ENCODE measurements around the gene ZBTB47. TPM values are rescaled to one million over a fixed set of nuclear protein-coding genes. Genes with fewer than 3 reads are reported as not detected.

ZBTB47 gene
- total and polyA plus RNA-seq, 10 of the 15 experiments (the other 5 are each of a cell fraction or from before 2014, with no cell fraction given), result 0.04 to 3.4 (median 1.0) TPM; not detected in 1

DNA sequence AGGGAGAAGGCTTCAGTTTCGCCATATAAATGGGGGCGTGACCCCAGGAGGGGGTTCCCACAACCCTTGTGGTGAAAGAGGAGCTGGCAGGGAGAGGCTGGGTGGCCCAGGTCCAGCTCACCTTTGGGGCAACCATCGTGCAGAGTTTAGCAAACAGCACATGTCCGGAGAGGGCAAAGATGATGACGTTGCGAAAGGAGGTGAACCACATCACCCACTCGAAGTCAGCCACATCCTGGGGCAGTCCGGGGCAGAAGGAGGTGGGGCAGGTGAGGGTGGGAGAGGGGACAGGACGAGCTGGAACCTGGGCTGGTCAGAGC is 45.4 kb downstream of the ZBTB47 start:
- RAD21 ChIA-PET (ENCODE audit: unreplicated experiment), result no interaction called here
- TF ChIP-seq POLR2AphosphoS2 (IDR thresholded peaks at IDR 0.05; ENCODE audit: low read depth, low read length), result no peak
- TF ChIP-seq, protein P1, sequence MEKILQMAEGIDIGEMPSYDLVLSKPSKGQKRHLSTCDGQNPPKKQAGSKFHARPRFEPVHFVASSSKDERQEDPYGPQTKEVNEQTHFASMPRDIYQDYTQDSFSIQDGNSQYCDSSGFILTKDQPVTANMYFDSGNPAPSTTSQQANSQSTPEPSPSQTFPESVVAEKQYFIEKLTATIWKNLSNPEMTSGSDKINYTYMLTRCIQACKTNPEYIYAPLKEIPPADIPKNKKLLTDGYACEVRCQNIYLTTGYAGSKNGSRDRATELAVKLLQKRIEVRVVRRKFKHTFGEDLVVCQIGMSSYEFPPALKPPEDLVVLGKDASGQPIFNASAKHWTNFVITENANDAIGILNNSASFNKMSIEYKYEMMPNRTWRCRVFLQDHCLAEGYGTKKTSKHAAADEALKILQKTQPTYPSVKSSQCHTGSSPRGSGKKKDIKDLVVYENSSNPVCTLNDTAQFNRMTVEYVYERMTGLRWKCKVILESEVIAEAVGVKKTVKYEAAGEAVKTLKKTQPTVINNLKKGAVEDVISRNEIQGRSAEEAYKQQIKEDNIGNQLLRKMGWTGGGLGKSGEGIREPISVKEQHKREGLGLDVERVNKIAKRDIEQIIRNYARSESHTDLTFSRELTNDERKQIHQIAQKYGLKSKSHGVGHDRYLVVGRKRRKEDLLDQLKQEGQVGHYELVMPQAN (conservative IDR thresholded peaks at IDR 0.05), result no peak
- no peak for TF ChIP-seq IRF4 (IDR thresholded peaks at IDR 0.05; ENCODE audit: low read depth, low read length)
- no peak for TF ChIP-seq HDAC2 (IDR thresholded peaks at IDR 0.05)
- no peak overlapping the region for H3K9ac ChIP-seq (ENCODE audit: control insufficient read depth, insufficient read depth, low read length)
- in situ Hi-C loops (cut with MboI) (no loop called here), intact Hi-C loops (cut with micrococcal nuclease; ENCODE audit: unreplicated experiment) (no loop called here)
- H2AFZ ChIP-seq (ENCODE audit: control insufficient read depth, low read depth, low read length), result no peak overlapping the region
- FAIRE-seq, result no peak
- no peaks in the 10 kb centered on the region for H3K4me1 ChIP-seq (ENCODE audit: control insufficient read depth, insufficient read depth, low read length)
- no peak overlapping the region for H3K27ac ChIP-seq (ENCODE audit: control insufficient read depth, insufficient read depth)
- peak; percentile 52 for ATAC-seq
- DNase-seq (ENCODE audit: low read depth, low spot score), result no peak
- no peaks in the 10 kb centered on the region for H3K79me2 ChIP-seq (ENCODE audit: control insufficient read depth, insufficient read depth, low read length)
- CTCF ChIA-PET, result no interaction called here
- no peaks in the 10 kb centered on the region for H3K27me3 ChIP-seq (replicated peaks in 1 of 2; ENCODE audit: control insufficient read depth in 2 of 2, insufficient read depth in 2 of 2, low read length in 1 of 2)
- H3K36me3 ChIP-seq (ENCODE audit: control insufficient read depth in 2 of 2, insufficient read depth in 2 of 2, low read length in 1 of 2), result no peaks in the 10 kb centered on the region
- SMC1A ChIA-PET (ENCODE audit: uncharacterized antibody, unreplicated experiment), result no interaction called here
- H3K9me3 ChIP-seq (replicated peaks; ENCODE audit: control insufficient read depth, insufficient read depth, low read length), result no peaks in the 10 kb centered on the region
- H3K4me3 ChIP-seq, result no peak overlapping the region
- whole genome bisulfite sequencing (ENCODE audit: insufficient coverage, insufficient replicate concordance, low lambda C conversion rate, missing lambda C conversion rate), result 14% methylated on average over 9 of the region's 9 CpGs
- no TSS peak for BruUV-seq (replicated peaks)
- POLR2A ChIA-PET, result no interaction called here
- H4K20me1 ChIP-seq (ENCODE audit: control insufficient read depth, insufficient read depth), result no peaks in the 10 kb centered on the region
- H3K4me2 ChIP-seq (ENCODE audit: control insufficient read depth, insufficient read depth), result no peak overlapping the region

GRCh38 chr3:42699511-42699971 is 46.0 kb downstream of the ZBTB47 start:
- Histone ChIP-seq H3K27me3 (replicated peaks in 1 of 2; ENCODE audit: control insufficient read depth in 2 of 2, insufficient read depth in 2 of 2, low read length in 1 of 2) (no peaks in the 10 kb centered on the region), H3K79me2 (ENCODE audit: control insufficient read depth, insufficient read depth, low read length) (no peaks in the 10 kb centered on the region), H3K9me3 (replicated peaks; ENCODE audit: control insufficient read depth, insufficient read depth, low read length) (no peaks in the 10 kb centered on the region), H3K4me3 (no peak overlapping the region), H3K4me2 (ENCODE audit: control insufficient read depth, insufficient read depth) (no peak overlapping the region), H3K4me1 (ENCODE audit: control insufficient read depth, insufficient read depth, low read length) (no peaks in the 10 kb centered on the region), H4K20me1 (ENCODE audit: control insufficient read depth, insufficient read depth) (no peaks in the 10 kb centered on the region), H3K9ac (ENCODE audit: control insufficient read depth, insufficient read depth, low read length) (no peak overlapping the region), H2AFZ (ENCODE audit: control insufficient read depth, low read depth, low read length) (no peak overlapping the region), H3K27ac (ENCODE audit: control insufficient read depth, insufficient read depth) (no peak overlapping the region), H3K36me3 (ENCODE audit: control insufficient read depth in 2 of 2, insufficient read depth in 2 of 2, low read length in 1 of 2) (no peaks in the 10 kb centered on the region)
- no TSS peak for BruUV-seq (replicated peaks)
- FAIRE-seq, result no peak
- ChIA-PET RAD21 (ENCODE audit: unreplicated experiment) (no interaction called here), CTCF (no interaction called here), POLR2A (no interaction called here), SMC1A (ENCODE audit: uncharacterized antibody, unreplicated experiment) (no interaction called here)
- no peak for ATAC-seq
- intact Hi-C loops (cut with micrococcal nuclease; ENCODE audit: unreplicated experiment), result no loop called here
- no peak for TF ChIP-seq USF2 (IDR thresholded peaks at IDR 0.05; ENCODE audit: borderline replicate concordance, low read depth, low read length)
- in situ Hi-C loops (cut with MboI), result no loop called here
- WGBS (ENCODE audit: insufficient coverage, insufficient replicate concordance, low lambda C conversion rate, missing lambda C conversion rate), result 49% methylated on average over 10 of the region's 10 CpGs
- DNase-seq (ENCODE audit: low read depth, low spot score), result no peak

Measured in GM12878 (cell line).